Thyroid gland (tissue), 4 donors: ENCODE results near the gene KCTD21. TPM values are rescaled to one million over a fixed set of nuclear protein-coding genes. Genes with fewer than 3 reads are reported as not detected.
A peak's percentile ranks its signal among the peaks of the same experiment; 100 is the strongest.
"Not testable (repeated sequence)": the region's sequence is repeated elsewhere in the genome, so short reads cannot be mapped to it uniquely, and the experiment has no call there.

Source experiments
- DNase-seq, 2 donors: peaks; one replicate each; pipeline ENCODE4 v3.0.0-alpha.2; 2019
- H3K27ac ChIP-seq, 3 donors: fragments of 200-600 bp; sonication (generic); 1 replicate in 2 of 3; 2 replicates in 1 of 3; pipeline ENCODE4 v1.5.1; 2016 to 2019; ENCODE audit warnings: mild to moderate bottlenecking in 1 of 3, moderate library complexity in 1 of 3
- H3K27me3 ChIP-seq: fragments of 200-600 bp; sonication (generic); one replicate; pipeline ENCODE4 v1.5.1; 2019
- H3K36me3 ChIP-seq, 2 donors: fragments of 200-600 bp; sonication (generic); one replicate each; pipeline ENCODE4 v1.5.1; 2016 to 2019
- H3K4me1 ChIP-seq, 2 donors: fragments of 200-600 bp; sonication (generic); one replicate each; pipeline ENCODE4 v1.5.1; 2017 to 2019
- H3K4me3 ChIP-seq, 3 donors: fragments of 200-600 bp; sonication (generic); replicated peaks in 1 of 3; 1 replicate in 2 of 3; 2 replicates in 1 of 3; pipeline ENCODE4 v1.5.1; 2016; ENCODE audit warnings: mild to moderate bottlenecking in 1 of 3
- H3K9me3 ChIP-seq: fragments of 200-600 bp; sonication (generic); one replicate; pipeline ENCODE4 v1.5.1; 2017
- POLR2A ChIP-seq, 2 donors: fragments of 450-650 bp; IDR thresholded peaks; one replicate each; pipeline ENCODE4 v1.6.1; 2017; ENCODE audit warnings: antibody characterized with exemption in 2 of 2, mild to moderate bottlenecking in 2 of 2, moderate library complexity in 1 of 2
- WGBS, 2 donors: methylation state at CpG; one replicate each; pipeline ENCODE4 v1.1.5; 2017; 5-methylcytosine and 5-hydroxymethylcytosine counted together
- intact Hi-C: fragments of 100-400 bp; cut with DNase I; formaldehyde crosslinking; loops from one replicate; pipeline ENCODE4 v1.15.1; 2023
- total RNA-seq, 4 donors: library from RNA; depleted of rRNA; stranded (reverse); fragments of >200 nt; gene quantifications; one replicate each; pipeline ENCODE4 v1.2.3, GENCODE V29; 2016
- TF ChIP-seq, protein P1 (sequence below), 6 experiments: fragments of 200-600 bp in 3 of 6; fragments of 450-650 bp in 3 of 6; sonication (generic) in 3 of 6; IDR thresholded peaks; one replicate each; pipeline ENCODE4 v1.5.1; 2016 to 2019; ENCODE audit warnings: antibody characterized with exemption in 6 of 6, mild to moderate bottlenecking in 2 of 6, inconsistent platforms in 1 of 6, moderate library complexity in 1 of 6

KCTD21 gene
- total RNA-seq, 4 donors from 2014 or later = 16.6 to 23.4 (median 17.0) TPM

DNA sequence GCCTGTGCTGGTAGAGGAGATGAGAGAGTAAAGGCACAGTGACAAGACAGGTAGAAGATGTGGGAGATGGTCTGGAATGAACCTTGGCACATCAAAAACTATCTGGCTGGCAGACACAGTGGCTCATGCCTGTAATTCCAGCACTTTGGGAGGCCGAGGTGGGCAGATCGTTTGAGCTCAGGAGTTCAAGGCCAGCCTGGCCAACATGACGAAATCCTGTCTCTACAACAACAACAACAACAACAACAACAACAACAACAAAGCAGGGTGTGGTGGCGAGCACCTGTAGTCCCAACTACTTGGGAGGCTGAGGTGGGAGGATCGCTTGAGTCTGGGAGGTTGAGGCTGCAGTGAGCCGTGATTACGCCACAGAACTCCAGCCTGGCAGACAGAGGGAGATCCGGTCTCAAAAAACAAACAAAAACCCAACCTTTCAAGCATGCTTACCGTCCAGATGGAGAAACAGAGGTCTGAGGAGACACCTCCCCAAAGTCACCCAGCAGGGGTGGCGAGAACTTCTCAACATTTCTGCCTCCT is 11.8 kb downstream of the KCTD21 start:
- no peaks in the 10 kb centered on the region for H3K9me3 ChIP-seq
- H3K4me3 ChIP-seq = no peak overlapping the region
- DNase-seq = no peak
- H3K27ac ChIP-seq = no peak overlapping the region
- 93 to 95% methylated on average over 10 of the region's 10 CpGs for WGBS, 2 donors
- H3K4me1 ChIP-seq = no peaks in the 10 kb centered on the region
- TF ChIP-seq POLR2A (IDR thresholded peaks at IDR 0.05) = no peak
- TF ChIP-seq, protein P1, sequence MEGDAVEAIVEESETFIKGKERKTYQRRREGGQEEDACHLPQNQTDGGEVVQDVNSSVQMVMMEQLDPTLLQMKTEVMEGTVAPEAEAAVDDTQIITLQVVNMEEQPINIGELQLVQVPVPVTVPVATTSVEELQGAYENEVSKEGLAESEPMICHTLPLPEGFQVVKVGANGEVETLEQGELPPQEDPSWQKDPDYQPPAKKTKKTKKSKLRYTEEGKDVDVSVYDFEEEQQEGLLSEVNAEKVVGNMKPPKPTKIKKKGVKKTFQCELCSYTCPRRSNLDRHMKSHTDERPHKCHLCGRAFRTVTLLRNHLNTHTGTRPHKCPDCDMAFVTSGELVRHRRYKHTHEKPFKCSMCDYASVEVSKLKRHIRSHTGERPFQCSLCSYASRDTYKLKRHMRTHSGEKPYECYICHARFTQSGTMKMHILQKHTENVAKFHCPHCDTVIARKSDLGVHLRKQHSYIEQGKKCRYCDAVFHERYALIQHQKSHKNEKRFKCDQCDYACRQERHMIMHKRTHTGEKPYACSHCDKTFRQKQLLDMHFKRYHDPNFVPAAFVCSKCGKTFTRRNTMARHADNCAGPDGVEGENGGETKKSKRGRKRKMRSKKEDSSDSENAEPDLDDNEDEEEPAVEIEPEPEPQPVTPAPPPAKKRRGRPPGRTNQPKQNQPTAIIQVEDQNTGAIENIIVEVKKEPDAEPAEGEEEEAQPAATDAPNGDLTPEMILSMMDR (IDR thresholded peaks at IDR 0.05) = no peak
- H3K36me3 ChIP-seq = peaks cover 0 to 13% of the 10 kb centered on the region in 2 donors
- no peaks in the 10 kb centered on the region for H3K27me3 ChIP-seq
- intact Hi-C loops = no loop called here

DNA sequence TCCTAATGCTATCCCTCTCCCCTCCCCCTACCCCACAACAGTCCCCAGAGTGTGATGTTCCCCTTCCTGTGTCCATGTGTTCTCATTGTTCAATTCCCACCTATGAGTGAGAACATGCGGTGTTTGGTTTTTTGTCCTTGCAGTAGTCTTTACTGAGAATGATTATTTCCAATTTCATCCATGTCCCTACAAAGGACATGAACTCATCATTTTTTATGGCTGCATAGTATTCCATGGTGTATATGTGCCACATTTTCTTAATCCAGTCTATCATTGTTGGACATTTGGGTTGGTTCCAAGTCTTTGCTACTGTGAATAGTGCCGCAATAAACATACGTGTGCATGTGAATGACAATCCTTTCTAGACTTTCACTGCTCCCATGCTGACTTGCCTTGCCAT is 12.6 kb downstream of the KCTD21 start:
- intact Hi-C loops, H3K27ac ChIP-seq, H3K4me3 ChIP-seq, H3K4me1 ChIP-seq, H3K9me3 ChIP-seq, DNase-seq, H3K27me3 ChIP-seq: not testable (repeated sequence)
- peaks cover 0 to 13% of the 10 kb centered on the region in 2 donors for H3K36me3 ChIP-seq
- 98 to 100% methylated on average over 3 of the region's 3 CpGs for WGBS, 2 donors

DNA sequence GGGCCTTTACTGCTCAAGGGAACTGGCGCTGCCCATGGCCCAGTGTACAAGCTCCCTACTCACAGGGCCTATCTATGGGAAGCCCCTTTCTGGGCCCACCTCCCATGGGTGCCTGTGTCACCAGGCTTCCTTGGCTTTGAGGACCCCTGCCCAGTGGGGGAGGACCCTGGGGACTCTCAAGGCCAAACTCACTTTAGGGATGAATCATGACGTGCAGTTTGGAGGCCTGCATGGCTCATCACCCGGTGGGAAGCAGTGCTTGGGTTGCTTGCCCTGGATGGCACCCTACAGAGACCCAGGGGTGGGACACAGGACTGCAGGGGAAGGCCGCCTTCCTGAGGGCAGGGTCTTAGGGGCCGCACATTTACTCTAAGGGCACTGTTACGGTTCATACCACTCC is 16.5 kb downstream of the KCTD21 start:
- peak overlapping the region in 2 of 3 donors; percentile 97 to 99 for H3K27ac ChIP-seq
- TF ChIP-seq POLR2A (IDR thresholded peaks at IDR 0.05) = no peak
- TF ChIP-seq, protein P1 (IDR thresholded peaks at IDR 0.05) = no peak
- no peak for DNase-seq
- H3K27me3 ChIP-seq = no peaks in the 10 kb centered on the region
- 94 to 95% methylated on average over 3 to 4 of the region's 6 CpGs for WGBS, 2 donors
- H3K36me3 ChIP-seq = peaks cover 0 to 13% of the 10 kb centered on the region in 2 donors
- intact Hi-C loops = no loop called here
- H3K9me3 ChIP-seq = no peaks in the 10 kb centered on the region
- no peak overlapping the region for H3K4me3 ChIP-seq
- peaks cover 22 to 34% of the 10 kb centered on the region in 2 donors for H3K4me1 ChIP-seq

DNA sequence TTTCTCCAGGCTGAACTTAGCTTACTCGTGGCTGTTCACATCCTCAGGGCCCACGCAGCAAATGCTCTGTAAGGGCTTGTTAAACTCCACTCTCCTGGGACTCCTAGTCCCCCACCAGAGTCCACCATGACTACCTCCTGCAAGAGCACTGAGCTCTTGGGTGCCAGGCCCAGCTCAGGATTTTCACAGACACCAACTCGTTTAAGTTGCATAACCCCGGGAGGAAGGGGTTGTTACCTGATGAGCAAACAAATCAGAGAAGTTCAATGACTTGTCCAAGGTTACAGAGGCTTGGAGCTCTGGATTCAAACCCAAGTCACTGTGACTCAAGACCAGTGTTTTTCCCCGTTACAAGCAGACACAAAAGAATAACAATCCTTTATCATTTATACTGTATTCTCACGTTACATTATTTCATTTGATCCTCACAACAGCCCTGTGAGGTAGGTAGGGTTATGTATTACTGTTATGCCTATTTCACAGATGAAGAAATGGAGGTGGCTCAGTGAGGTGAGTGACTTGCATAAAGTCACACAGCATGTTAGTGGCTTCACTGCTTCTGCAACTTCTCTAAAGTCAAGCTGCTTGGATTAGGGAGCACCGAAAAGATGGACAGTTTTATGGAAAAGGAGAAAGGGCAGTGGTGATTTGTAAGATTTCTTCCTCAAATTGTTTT is 17.4 kb downstream of the KCTD21 start:
- H3K27ac ChIP-seq = peak overlapping the region in 2 of 3 donors; percentile 97 to 99
- WGBS, 2 donors = 74 to 81% methylated on average over 7 of the region's 7 CpGs
- intact Hi-C loops = no loop called here

DNA sequence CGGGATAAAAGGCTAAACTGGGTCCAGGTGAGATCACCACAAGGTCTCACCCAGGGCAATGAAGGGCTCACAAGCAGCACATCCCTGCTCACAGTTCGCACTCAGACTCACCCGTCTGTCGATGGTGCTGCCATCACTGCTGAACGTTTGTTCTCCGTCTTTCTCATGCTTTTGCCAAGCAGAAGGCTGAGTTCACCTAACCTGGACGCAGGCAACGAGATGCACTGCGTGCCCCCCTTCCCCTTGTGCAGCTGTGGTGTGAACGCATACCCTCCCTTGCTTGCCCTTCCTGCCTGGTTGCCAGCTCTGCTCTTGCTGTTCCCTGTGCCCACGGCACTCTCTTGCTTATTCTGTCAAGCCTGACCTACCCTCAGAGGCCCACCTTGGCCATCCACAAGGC is 18.0 kb downstream of the KCTD21 start:
- WGBS, 2 donors = 91% methylated on average over 11 of the region's 11 CpGs
- DNase-seq = no peak

More for the DNA sequence above, 17.4 kb downstream of the KCTD21 start:
- Histone ChIP-seq H3K4me3 (no peak overlapping the region), H3K4me1 (peaks cover 22 to 34% of the 10 kb centered on the region in 2 donors), H3K9me3 (no peaks in the 10 kb centered on the region), H3K27me3 (no peaks in the 10 kb centered on the region), H3K36me3 (peaks cover 0 to 13% of the 10 kb centered on the region in 2 donors)
- no peak for DNase-seq
- TF ChIP-seq, protein P1 (IDR thresholded peaks at IDR 0.05) = no peak
- TF ChIP-seq POLR2A (IDR thresholded peaks at IDR 0.05) = no peak

More for the DNA sequence above, 18.0 kb downstream of the KCTD21 start:
- intact Hi-C loops = no loop called here
- H3K4me3 ChIP-seq = no peak overlapping the region
- H3K9me3 ChIP-seq = no peaks in the 10 kb centered on the region
- peaks cover 0 to 13% of the 10 kb centered on the region in 2 donors for H3K36me3 ChIP-seq
- H3K27me3 ChIP-seq = no peaks in the 10 kb centered on the region
- H3K27ac ChIP-seq = peak overlapping the region; percentile 97 to 99 (median 98)
- H3K4me1 ChIP-seq = peaks cover 22 to 34% of the 10 kb centered on the region in 2 donors
- no peak for TF ChIP-seq POLR2A (IDR thresholded peaks at IDR 0.05)
- TF ChIP-seq, protein P1 (IDR thresholded peaks at IDR 0.05) = no peak
